SK-N-SH (cell line): ENCODE measurements around the gene TCHP. TPM values are rescaled to one million over a fixed set of nuclear protein-coding genes. Genes with fewer than 3 reads are reported as not detected.

ENCODE experiments used
- CTCF ChIA-PET: fragments of 300-600, 350-600 bp; formaldehyde crosslinking; extraction: SDS; loops from one replicate; lab custom pipeline; 2021; lab: Yijun Ruan, JAX
- POLR2A ChIA-PET: fragments of 350-600 bp; sonication (Branson Sonifier 250); formaldehyde crosslinking; extraction: SDS; loops from one replicate; lab custom pipeline; 2020; ENCODE audit warnings: antibody characterized with exemption, inconsistent platforms; lab: Yijun Ruan, JAX
- DNase-seq: peaks from one replicate; pipeline ENCODE4 v3.0.0; 2012
- H2AFZ ChIP-seq: fragments of 200-600 bp; sonication (generic); 2 replicates; pipeline ENCODE4 v1.8.1; 2016; ENCODE audit warnings: antibody characterized with exemption, mild to moderate bottlenecking, low read depth
- H3F3A ChIP-seq: fragments of 200-600 bp; sonication (generic); replicated peaks from 2 replicates; pipeline ENCODE3; 2016; ENCODE audit warnings: antibody characterized with exemption, mild to moderate bottlenecking; ENCODE audit not compliant: insufficient read depth
- H3K27ac ChIP-seq, 2 experiments: fragments of 200-500 bp in 1 of 2; fragments of 200-600 bp in 1 of 2; sonication (Bioruptor generic) in 1 of 2; sonication (generic), shearing (Covaris generic) in 1 of 2; 2 replicates each; pipeline versions ENCODE4 v1.5.1 to v1.6.1; 2014 to 2016; ENCODE audit warnings: low read depth in 2 of 2, inconsistent platforms in 1 of 2, low read length in 1 of 2, mild to moderate bottlenecking in 1 of 2, mixed read lengths in 1 of 2
- H3K27me3 ChIP-seq: fragments of 200-600 bp; sonication (generic), shearing (Covaris generic); 2 replicates; pipeline ENCODE4 v1.6.1; 2016; ENCODE audit warnings: mixed run types; ENCODE audit not compliant: insufficient read depth
- H3K36me3 ChIP-seq, 2 experiments: fragments of 200-500 bp in 1 of 2; fragments of 200-600 bp in 1 of 2; sonication (Bioruptor generic) in 1 of 2; sonication (generic) in 1 of 2; replicated peaks in 1 of 2; 2 replicates each; pipeline versions ENCODE3 to v1.5.1; 2014 to 2016; ENCODE audit warnings: low read length in 1 of 2, mild to moderate bottlenecking in 1 of 2; ENCODE audit not compliant: insufficient read depth in 2 of 2, control insufficient read depth in 1 of 2
- H3K4me1 ChIP-seq, 2 experiments: fragments of 200-500 bp in 1 of 2; fragments of 200-600 bp in 1 of 2; sonication (Bioruptor generic) in 1 of 2; sonication (generic), shearing (Covaris generic) in 1 of 2; 2 replicates each; pipeline versions ENCODE4 v1.5.1 to v1.6.1; 2014 to 2016; ENCODE audit warnings: low read depth in 1 of 2, low read length in 1 of 2, mixed run types in 1 of 2; ENCODE audit not compliant: insufficient read depth in 2 of 2, control insufficient read depth in 1 of 2
- H3K4me2 ChIP-seq: fragments of 200-600 bp; sonication (generic), shearing (Covaris generic); 2 replicates; pipeline ENCODE4 v1.6.1; 2017; ENCODE audit warnings: mixed run types
- H3K4me3 ChIP-seq, 2 experiments: fragments of 200-500 bp in 1 of 2; fragments of 200-600 bp in 1 of 2; sonication (Bioruptor generic) in 1 of 2; sonication (generic), shearing (Covaris generic) in 1 of 2; 2 replicates each; pipeline versions ENCODE4 v1.5.1 to v1.8.1; 2014 to 2016; ENCODE audit warnings: low read depth in 2 of 2, inconsistent platforms in 1 of 2, low read length in 1 of 2, mild to moderate bottlenecking in 1 of 2, mixed read lengths in 1 of 2, moderate library complexity in 1 of 2
- H3K79me2 ChIP-seq: fragments of 200-600 bp; sonication (generic); 2 replicates; pipeline ENCODE4 v1.8.1; 2017; ENCODE audit warnings: mild to moderate bottlenecking; ENCODE audit not compliant: insufficient read depth
- H3K9ac ChIP-seq: fragments of 200-600 bp; sonication (generic); 2 replicates; pipeline ENCODE4 v1.6.1; 2017; ENCODE audit warnings: mixed run types
- H3K9me2 ChIP-seq: fragments of 200-600 bp; sonication (generic); 2 replicates; pipeline ENCODE4 v1.6.1; 2017; ENCODE audit warnings: mixed run types
- H3K9me3 ChIP-seq: fragments of 200-600 bp; sonication (generic); 2 replicates; pipeline ENCODE4 v1.6.1; 2017; ENCODE audit warnings: mixed run types, mild to moderate bottlenecking, moderate library complexity
- H4K20me1 ChIP-seq: fragments of 200-600 bp; sonication (generic); 2 replicates; pipeline ENCODE4 v1.6.1; 2017; ENCODE audit warnings: mild to moderate bottlenecking, mixed run types; ENCODE audit not compliant: insufficient read depth
- CHD2 ChIP-seq: fragments of 150-350 bp; IDR thresholded peaks from 2 replicates; pipeline ENCODE4 v1.6.1; 2018; ENCODE audit warnings: low read length; ENCODE audit not compliant: partially characterized antibody
- ELF1 ChIP-seq: IDR thresholded peaks from 2 replicates; pipeline ENCODE4 v1.4.0; 2012
- FOSL2 ChIP-seq: IDR thresholded peaks from 2 replicates; pipeline ENCODE4 v1.4.0; 2012; ENCODE audit warnings: low read depth, mild to moderate bottlenecking, moderate library complexity, borderline replicate concordance
- FOXM1 ChIP-seq: IDR thresholded peaks from 2 replicates; pipeline ENCODE4 v1.4.0; 2012; ENCODE audit warnings: low read depth, mild to moderate bottlenecking
- GABPA ChIP-seq: IDR thresholded peaks from 2 replicates; pipeline ENCODE4 v1.4.0; 2012; ENCODE audit warnings: low read depth, mild to moderate bottlenecking
- JUND ChIP-seq: IDR thresholded peaks from 2 replicates; pipeline ENCODE4 v1.4.0; 2012
- MEF2A ChIP-seq: IDR thresholded peaks from 2 replicates; pipeline ENCODE4 v1.4.0; 2012; ENCODE audit warnings: low read depth, borderline replicate concordance
- MXI1 ChIP-seq: IDR thresholded peaks from 2 replicates; pipeline ENCODE4 v1.6.1; 2012; ENCODE audit warnings: mild to moderate bottlenecking, low read depth, low read length, improper control_type of control experiment
- NFIC ChIP-seq: IDR thresholded peaks from 2 replicates; pipeline ENCODE4 v1.4.0; 2012; ENCODE audit warnings: borderline replicate concordance
- PBX3 ChIP-seq: IDR thresholded peaks from 2 replicates; pipeline ENCODE4; 2012
- POLR2AphosphoS5 ChIP-seq: IDR thresholded peaks from 2 replicates; pipeline ENCODE4 v1.6.1; 2012; ENCODE audit warnings: low read depth, low read length
- RCOR1 ChIP-seq: fragments of 150-350 bp; IDR thresholded peaks from 2 replicates; pipeline ENCODE4 v1.6.1; 2017; ENCODE audit warnings: antibody characterized with exemption, low read length
- SIN3A ChIP-seq: IDR thresholded peaks from 2 replicates; pipeline ENCODE4 v1.6.1; 2012; ENCODE audit warnings: low read depth, mild to moderate bottlenecking, low read length, moderate library complexity, borderline replicate concordance
- SMC3 ChIP-seq: IDR thresholded peaks from 2 replicates; pipeline ENCODE4 v1.6.1; 2012; ENCODE audit warnings: low read depth, low read length, improper control_type of control experiment
- TAF1 ChIP-seq: IDR thresholded peaks from 2 replicates; pipeline ENCODE4 v1.6.1; 2012; ENCODE audit warnings: low read depth, mild to moderate bottlenecking, low read length, moderate library complexity, borderline replicate concordance
- TCF12 ChIP-seq: IDR thresholded peaks from 2 replicates; pipeline ENCODE4 v1.4.0; 2012
- TEAD4 ChIP-seq: IDR thresholded peaks from 2 replicates; pipeline ENCODE4 v1.4.0; 2012; ENCODE audit warnings: mild to moderate bottlenecking, borderline replicate concordance; ENCODE audit not compliant: insufficient read depth
- YY1 ChIP-seq: IDR thresholded peaks from 2 replicates; pipeline ENCODE4 v1.4.0; 2012; ENCODE audit warnings: low read depth, mild to moderate bottlenecking
- WGBS: methylation state at CpG from one replicate; pipeline ENCODE4 v1.1.6; 2017; ENCODE audit warnings: low lambda C conversion rate; 5-methylcytosine and 5-hydroxymethylcytosine counted together
- polyA plus RNA-seq, 3 experiments: library from polyadenylated mRNA; depleted of rRNA; stranded (reverse); fragments of >200 nt; gene quantifications; 2 replicates each; pipeline ENCODE4 v1.2.3, GENCODE V29; 2012
- TF ChIP-seq, protein P1 (sequence below): IDR thresholded peaks from 2 replicates; pipeline ENCODE4 v1.4.0; 2012; ENCODE audit warnings: low read depth, borderline replicate concordance
- TF ChIP-seq, protein P2 (sequence below): fragments of 150-350 bp; IDR thresholded peaks from 2 replicates; pipeline ENCODE4 v1.6.1; 2017; ENCODE audit warnings: antibody characterized with exemption, low read length, low read depth, borderline replicate concordance
- TF ChIP-seq, protein P3 (sequence below): IDR thresholded peaks from 2 replicates; pipeline ENCODE4 v1.4.0; 2012; ENCODE audit warnings: low read depth, borderline replicate concordance
- TF ChIP-seq, protein P4 (sequence below): fragments of 150-350 bp; IDR thresholded peaks from 2 replicates; pipeline ENCODE4 v1.6.1; 2016; ENCODE audit warnings: mild to moderate bottlenecking, low read depth, low read length

Gene TCHP
- polyA plus RNA-seq, 1 of the 3 experiments (the other 2 are of a cell fraction): 37.3 TPM

DNA sequence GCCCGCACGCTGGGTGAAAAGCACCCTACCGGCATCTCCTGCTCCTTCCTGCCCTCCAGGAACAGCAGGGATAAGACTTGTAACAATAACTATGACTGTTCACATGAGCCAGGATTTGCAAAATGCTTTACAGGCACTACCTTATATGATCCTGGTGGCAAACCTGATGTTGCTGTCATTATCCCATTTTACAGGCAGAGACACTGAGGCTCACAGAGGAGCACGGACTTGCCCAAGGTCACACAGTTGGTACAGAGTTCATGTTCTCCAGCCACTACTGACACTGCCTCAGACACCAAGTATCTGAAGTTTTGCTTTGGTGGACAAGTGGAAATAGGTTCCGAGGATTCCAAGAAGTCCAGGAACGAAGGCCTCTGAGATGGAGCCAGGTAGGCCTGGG, 42.4 kb upstream of the TCHP start:
- ChIA-PET POLR2A (no interaction called here), CTCF (interaction anchor here (1.8 to 4.2 kb wide), 2 partner anchors 11 to 71 kb away, joined by 6 to 30 read pairs; no protein-coding TSS in a partner anchor)
- no peaks in the 10 kb centered on the region for H3K79me2 ChIP-seq
- no peaks in the 10 kb centered on the region for H3K27me3 ChIP-seq
- H3F3A ChIP-seq: no peaks in the 10 kb centered on the region
- 100% methylated on average over 6 of the region's 6 CpGs for WGBS
- no peak overlapping the region for H3K9ac ChIP-seq
- no peak overlapping the region for H3K4me2 ChIP-seq
- TF ChIP-seq FOXM1 (no peak), TCF12 (no peak), JUND (no peak), NFIC (no peak), POLR2AphosphoS5 (no peak), GABPA (no peak), RCOR1 (no peak), MEF2A (no peak), YY1 (no peak), SMC3 (no peak)
- TF ChIP-seq, protein P1, sequence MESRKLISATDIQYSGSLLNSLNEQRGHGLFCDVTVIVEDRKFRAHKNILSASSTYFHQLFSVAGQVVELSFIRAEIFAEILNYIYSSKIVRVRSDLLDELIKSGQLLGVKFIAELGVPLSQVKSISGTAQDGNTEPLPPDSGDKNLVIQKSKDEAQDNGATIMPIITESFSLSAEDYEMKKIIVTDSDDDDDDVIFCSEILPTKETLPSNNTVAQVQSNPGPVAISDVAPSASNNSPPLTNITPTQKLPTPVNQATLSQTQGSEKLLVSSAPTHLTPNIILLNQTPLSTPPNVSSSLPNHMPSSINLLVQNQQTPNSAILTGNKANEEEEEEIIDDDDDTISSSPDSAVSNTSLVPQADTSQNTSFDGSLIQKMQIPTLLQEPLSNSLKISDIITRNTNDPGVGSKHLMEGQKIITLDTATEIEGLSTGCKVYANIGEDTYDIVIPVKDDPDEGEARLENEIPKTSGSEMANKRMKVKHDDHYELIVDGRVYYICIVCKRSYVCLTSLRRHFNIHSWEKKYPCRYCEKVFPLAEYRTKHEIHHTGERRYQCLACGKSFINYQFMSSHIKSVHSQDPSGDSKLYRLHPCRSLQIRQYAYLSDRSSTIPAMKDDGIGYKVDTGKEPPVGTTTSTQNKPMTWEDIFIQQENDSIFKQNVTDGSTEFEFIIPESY: no peak
- TF ChIP-seq, all 33 proteins: peak for 0
- H3K4me1 ChIP-seq: no peaks in the 10 kb centered on the region
- H2AFZ ChIP-seq: no peak overlapping the region
- no peaks in the 10 kb centered on the region for H3K9me2 ChIP-seq
- no peaks in the 10 kb centered on the region for H4K20me1 ChIP-seq
- H3K4me3 ChIP-seq: no peak overlapping the region
- H3K36me3 ChIP-seq: peaks cover 4 to 28% of the 10 kb centered on the region in 2 experiments
- H3K9me3 ChIP-seq: no peaks in the 10 kb centered on the region
- DNase-seq: no peak
- no peak overlapping the region for H3K27ac ChIP-seq

GRCh38 chr12:109858764-109859163, 41.3 kb upstream of the TCHP start:
- H3K27me3 ChIP-seq: no peaks in the 10 kb centered on the region
- H4K20me1 ChIP-seq: no peaks in the 10 kb centered on the region
- no peaks in the 10 kb centered on the region for H3K9me2 ChIP-seq
- TF ChIP-seq FOSL2 (no peak), JUND (no peak), SIN3A (no peak), SMC3 (no peak), MXI1 (no peak), CHD2 (no peak), TAF1 (no peak), ELF1 (no peak), TEAD4 (no peak), PBX3 (no peak)
- TF ChIP-seq, protein P1: no peak
- TF ChIP-seq, protein P2, sequence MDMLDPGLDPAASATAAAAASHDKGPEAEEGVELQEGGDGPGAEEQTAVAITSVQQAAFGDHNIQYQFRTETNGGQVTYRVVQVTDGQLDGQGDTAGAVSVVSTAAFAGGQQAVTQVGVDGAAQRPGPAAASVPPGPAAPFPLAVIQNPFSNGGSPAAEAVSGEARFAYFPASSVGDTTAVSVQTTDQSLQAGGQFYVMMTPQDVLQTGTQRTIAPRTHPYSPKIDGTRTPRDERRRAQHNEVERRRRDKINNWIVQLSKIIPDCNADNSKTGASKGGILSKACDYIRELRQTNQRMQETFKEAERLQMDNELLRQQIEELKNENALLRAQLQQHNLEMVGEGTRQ: no peak
- TF ChIP-seq, protein P3, sequence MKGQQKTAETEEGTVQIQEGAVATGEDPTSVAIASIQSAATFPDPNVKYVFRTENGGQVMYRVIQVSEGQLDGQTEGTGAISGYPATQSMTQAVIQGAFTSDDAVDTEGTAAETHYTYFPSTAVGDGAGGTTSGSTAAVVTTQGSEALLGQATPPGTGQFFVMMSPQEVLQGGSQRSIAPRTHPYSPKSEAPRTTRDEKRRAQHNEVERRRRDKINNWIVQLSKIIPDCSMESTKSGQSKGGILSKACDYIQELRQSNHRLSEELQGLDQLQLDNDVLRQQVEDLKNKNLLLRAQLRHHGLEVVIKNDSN: no peak
- TF ChIP-seq, protein P4, sequence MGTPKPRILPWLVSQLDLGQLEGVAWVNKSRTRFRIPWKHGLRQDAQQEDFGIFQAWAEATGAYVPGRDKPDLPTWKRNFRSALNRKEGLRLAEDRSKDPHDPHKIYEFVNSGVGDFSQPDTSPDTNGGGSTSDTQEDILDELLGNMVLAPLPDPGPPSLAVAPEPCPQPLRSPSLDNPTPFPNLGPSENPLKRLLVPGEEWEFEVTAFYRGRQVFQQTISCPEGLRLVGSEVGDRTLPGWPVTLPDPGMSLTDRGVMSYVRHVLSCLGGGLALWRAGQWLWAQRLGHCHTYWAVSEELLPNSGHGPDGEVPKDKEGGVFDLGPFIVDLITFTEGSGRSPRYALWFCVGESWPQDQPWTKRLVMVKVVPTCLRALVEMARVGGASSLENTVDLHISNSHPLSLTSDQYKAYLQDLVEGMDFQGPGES: no peak
- no peak overlapping the region for H3K9ac ChIP-seq
- no peaks in the 10 kb centered on the region for H3K4me1 ChIP-seq
- no peak overlapping the region for H3K4me2 ChIP-seq
- ChIA-PET POLR2A (no interaction called here), CTCF (interaction anchor here (1.0 to 4.2 kb wide), 5 partner anchors 12 to 70 kb away, joined by 3 to 30 read pairs (median 5); no protein-coding TSS in a partner anchor)
- H3K36me3 ChIP-seq: peaks cover 4 to 28% of the 10 kb centered on the region in 2 experiments
- no peak overlapping the region for H3K4me3 ChIP-seq
- no peak for DNase-seq
- no peaks in the 10 kb centered on the region for H3F3A ChIP-seq
- no peak overlapping the region for H3K27ac ChIP-seq
- 94% methylated on average over 5 of the region's 5 CpGs for WGBS
- H2AFZ ChIP-seq: no peak overlapping the region
- H3K79me2 ChIP-seq: no peaks in the 10 kb centered on the region
- no peaks in the 10 kb centered on the region for H3K9me3 ChIP-seq
